ENCODE results near the gene HBP1. TPM values are rescaled to one million over a fixed set of nuclear protein-coding genes. Genes with fewer than 3 reads are reported as not detected.
A peak's percentile ranks its signal among the peaks of the same experiment; 100 is the strongest.

Gene HBP1
- total and polyA plus RNA-seq, 2 donors (not counting 1 experiment from before 2014, with no cell fraction given): 47.2 to 127 TPM

GRCh38 chr7:107128217-107128616 lies 40.6 kb upstream of the HBP1 start:
- Histone ChIP-seq H2AFZ (ENCODE audit: insufficient read depth, low read depth, low read length, poor library complexity, severe bottlenecking) (peak overlapping the region; percentile 7), H3K9me3 (ENCODE audit: control extremely low read depth in 1 of 3, control insufficient read depth in 2 of 3, insufficient read depth in 1 of 3, low read length in 2 of 3) (no peaks in the 10 kb centered on the region), H3K27me3 (replicated peaks in 1 of 4; ENCODE audit: control extremely low read depth in 1 of 4, control insufficient read depth in 3 of 4, insufficient read depth in 4 of 4, low read length in 3 of 4) (no peaks in the 10 kb centered on the region), H3K4me3 (ENCODE audit: control extremely low read depth in 1 of 5, extremely low read depth in 1 of 5, insufficient read depth in 1 of 5, low read depth in 2 of 5, low read length in 4 of 5) (no peak overlapping the region), H4K20me1 (ENCODE audit: control insufficient read depth, insufficient read depth, low read length, poor library complexity, severe bottlenecking) (no peaks in the 10 kb centered on the region), H3K4me2 (replicated peaks; ENCODE audit: low read depth, low read length, poor library complexity, severe bottlenecking) (no peak overlapping the region), H3K36me3 (replicated peaks in 1 of 2; ENCODE audit: control extremely low read depth in 1 of 2, control insufficient read depth in 1 of 2, extremely low read depth in 1 of 2, insufficient read depth in 2 of 2, low read length in 1 of 2) (no peaks in the 10 kb centered on the region), H3K9ac (ENCODE audit: low read length) (no peak overlapping the region), H3K27ac (ENCODE audit: low read length in 2 of 2) (no peak overlapping the region), H3K4me1 (ENCODE audit: control insufficient read depth in 2 of 2, insufficient read depth in 2 of 2, low read length in 2 of 2) (peaks cover 13 to 19% of the 10 kb centered on the region in 2 donors), H3K79me2 (ENCODE audit: control insufficient read depth, insufficient read depth, low read length) (no peaks in the 10 kb centered on the region)
- no peaks in the 10 kb centered on the region for H3K27me3 Mint-ChIP-seq
- no peak overlapping the region for H3K27ac Mint-ChIP-seq
- DNase-seq (no peak), ATAC-seq (ENCODE audit: low read depth) (no peak)
- CTCF ChIA-PET: no interaction called here
- H3K9me3 Mint-ChIP-seq (ENCODE audit: insufficient read depth): no peaks in the 10 kb centered on the region
- POLR2A ChIA-PET: no interaction called here
- no peak overlapping the region for H3K4me3 Mint-ChIP-seq
- peaks cover 13% of the 10 kb centered on the region for H3K4me1 Mint-ChIP-seq
- TF ChIP-seq CTCF (IDR thresholded peaks at IDR 0.05) (no peak), EZH2 (IDR thresholded peaks at IDR 0.05; ENCODE audit: borderline replicate concordance, insufficient read depth, low read depth, low read length, poor library complexity, severe bottlenecking) (no peak)
- intact Hi-C loops (cut with micrococcal nuclease): no loop called here
- 100% methylated on average over 1 of the region's 2 CpGs for WGBS (ENCODE audit: insufficient coverage)

DNA sequence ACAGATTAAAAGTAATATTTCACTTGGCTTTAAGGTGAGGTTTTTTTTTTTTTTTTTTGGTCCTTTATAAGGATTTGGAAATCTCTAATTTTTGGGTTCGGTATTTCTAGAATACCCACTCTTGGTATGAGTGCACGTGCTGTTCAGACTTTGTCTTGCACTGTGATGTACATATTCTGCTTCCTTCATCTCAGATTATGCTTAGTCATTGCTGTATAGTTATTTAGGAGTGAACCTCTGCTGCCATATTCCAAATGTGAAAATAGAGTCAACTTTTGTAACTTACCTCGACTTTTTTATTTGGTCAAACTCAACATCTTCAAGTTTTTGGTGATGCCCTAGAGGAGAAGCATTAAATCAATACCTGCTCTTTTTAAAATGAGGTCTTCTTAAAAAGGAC lies 40.1 kb upstream of the HBP1 start:
- no peak overlapping the region for H2AFZ ChIP-seq (ENCODE audit: insufficient read depth, low read depth, low read length, poor library complexity, severe bottlenecking)
- Mint-ChIP-seq H3K4me1 (peaks cover 13% of the 10 kb centered on the region), H3K27ac (no peak overlapping the region), H3K4me3 (no peak overlapping the region), H3K9me3 (ENCODE audit: insufficient read depth) (no peaks in the 10 kb centered on the region), H3K27me3 (no peaks in the 10 kb centered on the region)
- H3K9me3 ChIP-seq (ENCODE audit: control extremely low read depth in 1 of 3, control insufficient read depth in 2 of 3, insufficient read depth in 1 of 3, low read length in 2 of 3): no peaks in the 10 kb centered on the region
- no peaks in the 10 kb centered on the region for H3K36me3 ChIP-seq (replicated peaks in 1 of 2; ENCODE audit: control extremely low read depth in 1 of 2, control insufficient read depth in 1 of 2, extremely low read depth in 1 of 2, insufficient read depth in 2 of 2, low read length in 1 of 2)
- intact Hi-C loops (cut with micrococcal nuclease): no loop called here
- DNase-seq (no peak), ATAC-seq (ENCODE audit: low read depth) (no peak)
- TF ChIP-seq CTCF (IDR thresholded peaks at IDR 0.05): no peak
- no peak overlapping the region for H3K9ac ChIP-seq (ENCODE audit: low read length)
- H3K27me3 ChIP-seq (replicated peaks in 1 of 4; ENCODE audit: control extremely low read depth in 1 of 4, control insufficient read depth in 3 of 4, insufficient read depth in 4 of 4, low read length in 3 of 4): no peaks in the 10 kb centered on the region
- no peak overlapping the region for H3K4me3 ChIP-seq (ENCODE audit: control extremely low read depth in 1 of 5, extremely low read depth in 1 of 5, insufficient read depth in 1 of 5, low read depth in 2 of 5, low read length in 4 of 5)
- 100% methylated on average over 1 of the region's 3 CpGs for WGBS (ENCODE audit: insufficient coverage)
- peaks cover 13 to 19% of the 10 kb centered on the region in 2 donors for H3K4me1 ChIP-seq (ENCODE audit: control insufficient read depth in 2 of 2, insufficient read depth in 2 of 2, low read length in 2 of 2)
- CTCF ChIA-PET: no interaction called here
- no peak overlapping the region for H3K27ac ChIP-seq (ENCODE audit: low read length in 2 of 2)
- no peaks in the 10 kb centered on the region for H3K79me2 ChIP-seq (ENCODE audit: control insufficient read depth, insufficient read depth, low read length)
- no peaks in the 10 kb centered on the region for H4K20me1 ChIP-seq (ENCODE audit: control insufficient read depth, insufficient read depth, low read length, poor library complexity, severe bottlenecking)
- POLR2A ChIA-PET: no interaction called here
- H3K4me2 ChIP-seq (replicated peaks; ENCODE audit: low read depth, low read length, poor library complexity, severe bottlenecking): no peak overlapping the region

Measured in B cell (primary cell).